Measurements from ENCODE around the gene PCID2.
"Not testable (repeated sequence)": the region's sequence is repeated elsewhere in the genome, so short reads cannot be mapped to it uniquely, and the experiment has no call there.

The PCID2 gene

GRCh38 chr13:113208421-113209335 is at the start of gene PCID2:
TSS of gene PCID2 (minus strand) at chr13:113208669. CDS start at chr13:113208634, 35 bp downstream.
- DNase-seq, result peak; percentile 89

GRCh38 chr13:113257908-113258307 is 49.4 kb upstream of the PCID2 start:
- DNase-seq, result not testable (repeated sequence)

GRCh38 chr13:113252516-113253095 is 44.1 kb upstream of the PCID2 start:
- no peak for DNase-seq

DNA sequence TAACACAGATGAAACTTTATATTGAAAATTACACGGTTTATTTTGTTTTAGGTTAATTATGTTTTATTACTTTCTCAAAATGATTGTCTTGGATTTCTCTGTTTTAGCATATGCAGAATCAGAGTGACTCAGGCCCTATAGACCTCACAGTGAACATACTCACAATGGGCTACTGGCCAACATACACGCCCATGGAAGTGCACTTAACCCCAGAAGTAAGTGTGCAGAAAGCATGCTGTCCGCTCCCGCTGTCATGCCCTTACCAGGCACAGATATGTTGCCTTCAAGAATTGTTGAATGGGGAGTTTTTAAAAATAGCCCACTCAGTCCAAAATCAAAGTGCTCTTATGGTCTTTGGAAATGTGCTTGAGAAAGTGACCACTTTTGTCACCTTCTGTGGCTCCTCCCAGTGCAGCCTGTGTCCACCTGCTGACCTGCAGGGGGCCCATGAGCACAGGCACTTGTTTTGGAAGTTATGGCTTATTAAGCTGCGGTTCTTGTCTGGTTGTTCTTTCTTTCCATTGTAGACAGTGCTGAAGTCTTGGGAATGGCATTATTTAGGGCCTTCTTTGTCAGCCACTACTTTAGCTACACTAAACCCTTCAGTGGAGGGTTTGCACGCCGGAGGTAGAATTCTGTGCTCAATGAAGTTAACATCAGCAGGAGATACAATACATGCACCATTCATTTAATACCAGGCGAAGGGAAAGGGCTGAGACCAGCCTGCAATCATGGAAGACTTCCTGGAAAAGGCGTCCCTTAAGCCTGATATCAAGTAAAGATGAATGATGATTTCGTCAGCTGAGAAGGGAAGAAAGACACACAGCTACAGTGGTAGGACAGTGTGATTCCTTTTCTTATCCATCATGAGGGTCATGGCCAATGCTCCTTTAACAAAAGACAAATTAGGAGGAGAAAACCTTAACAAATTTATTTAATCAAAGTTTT is 37.7 kb upstream of the PCID2 start:
- DNase-seq, result no peak

DNA sequence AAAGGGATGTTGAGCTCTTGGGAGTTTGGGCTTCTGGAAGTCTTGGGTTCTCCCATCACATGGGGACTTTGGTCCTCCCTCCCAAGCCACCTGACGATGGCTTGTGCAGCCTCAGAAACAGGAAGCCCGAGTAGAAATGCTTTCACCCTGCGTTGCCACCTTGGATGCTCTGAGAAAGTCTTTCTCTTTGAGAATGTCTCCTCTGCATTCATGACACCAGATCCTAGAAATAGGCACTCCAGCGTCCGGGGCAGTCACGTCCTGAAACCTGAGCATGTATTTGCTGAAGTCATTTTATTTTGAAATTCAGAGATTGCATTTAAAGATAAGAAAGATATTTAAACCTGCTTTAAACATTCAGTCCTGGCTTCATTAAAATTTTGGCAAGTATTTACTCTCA is 35.4 kb upstream of the PCID2 start:
- no peak for DNase-seq

GRCh38 chr13:113241623-113242022 is 33.2 kb upstream of the PCID2 start:
- DNase-seq, result not testable (repeated sequence)

DNA sequence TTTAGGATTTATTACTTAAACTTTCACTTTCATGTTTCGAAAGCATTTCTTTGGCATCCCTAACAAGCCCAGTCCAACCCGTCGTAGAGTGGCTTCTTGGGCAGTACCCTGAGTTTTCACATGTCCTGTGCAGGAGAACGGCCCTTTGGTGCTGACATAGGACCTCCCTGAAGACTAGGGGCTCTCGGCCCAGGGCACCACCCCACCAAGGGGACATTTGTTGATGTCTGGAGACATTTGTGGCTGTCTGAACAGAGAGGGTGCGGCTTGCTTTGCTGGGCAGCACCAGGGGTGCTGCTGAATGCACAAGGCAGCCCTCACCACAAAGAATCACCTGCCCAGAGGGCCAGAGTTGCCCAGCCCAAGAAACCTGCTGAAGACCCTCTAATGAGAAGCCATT is 31.5 kb upstream of the PCID2 start:
- no peak for DNase-seq

DNA sequence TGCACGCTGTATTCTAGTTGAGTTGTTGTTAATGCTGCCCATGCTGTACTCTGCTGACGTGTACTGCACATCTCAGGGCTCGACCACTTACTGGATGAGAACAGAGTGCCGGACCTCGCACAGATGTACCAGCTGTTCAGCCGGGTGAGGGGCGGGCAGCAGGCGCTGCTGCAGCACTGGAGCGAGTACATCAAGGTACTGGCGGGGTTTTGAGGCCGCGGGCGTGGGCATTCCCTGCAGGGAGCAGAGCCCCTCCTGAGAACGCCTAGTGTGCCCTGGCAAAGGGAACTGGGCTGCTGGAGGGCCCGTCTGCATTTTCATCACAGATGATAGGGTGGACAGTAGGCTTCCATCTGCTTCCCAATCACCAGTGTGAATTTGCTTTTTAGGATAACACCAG is 30.9 kb upstream of the PCID2 start:
- no peak for DNase-seq

- DNase-seq, result no peak
Measured at GRCh38 chr13:113238536-113238935, 30.1 kb upstream of the PCID2 start.

- DNase-seq, result no peak
Measured at GRCh38 chr13:113233101-113233500, 24.6 kb upstream of the PCID2 start.

GRCh38 chr13:113232208-113233003 is 23.9 kb upstream of the PCID2 start:
- no peak for DNase-seq

DNA sequence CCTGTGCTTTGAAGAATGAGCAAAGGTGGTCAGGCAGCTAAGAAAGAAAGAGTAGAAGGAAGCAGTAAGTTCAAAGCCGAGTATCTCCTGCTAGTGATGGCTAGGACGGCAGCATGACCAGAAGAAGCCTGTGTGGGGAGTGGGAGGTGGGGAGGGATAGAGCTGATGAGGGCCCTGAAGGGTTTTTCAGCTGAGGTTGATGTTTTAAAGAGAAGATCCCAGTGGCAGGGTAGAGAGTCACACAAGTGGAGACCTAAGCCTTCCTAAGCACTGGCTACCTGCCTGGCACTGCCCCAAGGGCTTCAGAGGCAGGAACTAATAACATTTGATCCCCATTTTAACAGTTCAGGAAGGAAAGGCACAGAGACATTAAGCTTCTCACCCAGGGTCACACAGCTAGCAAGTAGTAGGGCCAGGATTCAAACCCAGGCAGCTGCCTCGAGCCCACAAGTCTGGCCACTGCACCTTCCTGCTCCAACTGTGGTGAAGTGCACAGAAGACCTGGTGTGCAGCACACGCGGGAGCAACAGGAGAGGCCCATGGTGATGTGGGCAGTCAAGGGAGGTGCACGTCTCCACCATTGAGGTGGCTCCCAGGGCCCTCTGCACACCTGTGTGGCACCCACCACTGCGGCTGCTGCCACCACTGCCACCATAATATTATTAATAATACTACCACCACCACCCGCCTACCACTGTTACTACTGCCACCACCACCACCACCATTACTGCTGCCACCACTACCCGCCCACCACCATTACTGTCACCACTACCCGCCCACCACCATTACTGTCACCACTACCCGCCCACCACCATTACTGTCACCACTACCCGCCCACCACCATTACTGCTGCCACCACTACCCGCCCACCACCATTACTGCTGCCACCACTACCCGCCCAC is 23.1 kb upstream of the PCID2 start:
- no peak for DNase-seq

DNA sequence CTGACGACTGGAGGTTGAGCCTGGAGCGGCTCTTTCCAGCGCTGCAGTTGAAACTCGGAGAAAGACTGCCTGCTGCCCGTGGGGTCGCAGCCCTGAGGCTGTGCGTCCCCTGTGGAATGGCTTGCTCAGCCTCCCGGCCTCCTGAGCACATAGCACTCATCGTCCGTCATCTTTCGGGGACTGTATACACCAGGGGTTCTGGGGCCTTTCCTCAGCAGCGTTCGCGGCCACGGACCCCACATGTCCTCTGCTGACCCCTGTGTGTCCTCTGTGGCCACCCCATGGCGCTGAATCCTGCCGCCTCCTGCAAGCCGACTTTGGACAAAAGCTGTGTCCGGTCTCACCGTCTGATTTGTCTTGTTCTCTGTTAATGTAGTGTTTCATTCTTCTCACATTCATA is 21.3 kb upstream of the PCID2 start:
- no peak for DNase-seq

DNA sequence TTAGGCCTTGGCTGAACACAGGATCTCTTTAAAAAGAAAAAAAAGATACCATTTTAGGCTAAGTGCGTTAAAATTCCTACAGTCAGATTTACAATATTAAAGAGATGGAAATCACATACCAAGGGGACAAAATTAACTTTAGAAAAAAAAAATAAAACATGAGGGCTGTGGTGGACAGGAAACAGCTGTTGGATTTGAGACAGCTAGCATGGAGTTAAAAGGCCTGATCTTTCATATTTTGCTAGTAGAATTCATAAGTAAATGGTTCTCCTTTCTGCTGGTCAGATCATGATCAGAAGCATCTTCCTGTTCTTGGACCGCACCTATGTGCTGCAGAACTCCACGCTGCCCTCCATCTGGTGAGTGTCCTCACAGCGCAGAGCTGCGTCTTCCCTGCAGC is 20.7 kb upstream of the PCID2 start:
- DNase-seq, result no peak

GRCh38 chr13:113226873-113227450 is 18.5 kb upstream of the PCID2 start:
- no peak for DNase-seq

DNA sequence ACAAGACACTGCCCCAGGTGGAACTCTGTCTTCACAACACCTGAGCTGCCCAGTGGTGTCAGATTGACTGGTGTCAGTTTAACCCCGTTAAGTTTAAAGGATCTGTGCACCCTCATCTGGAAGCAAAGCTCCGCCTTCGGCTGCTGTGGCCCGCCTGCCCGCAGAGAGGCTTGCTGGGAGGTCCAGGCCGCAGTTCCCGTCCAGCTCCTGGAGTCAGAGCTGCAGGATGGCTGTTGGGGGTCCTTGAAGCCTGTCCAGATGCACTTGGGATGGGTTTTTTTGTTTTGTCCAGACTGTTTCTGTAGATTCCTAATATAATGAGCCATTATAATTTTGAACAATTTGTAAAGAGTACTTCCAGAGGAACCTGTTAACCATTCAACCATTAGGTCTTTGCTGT is 17.0 kb upstream of the PCID2 start:
- DNase-seq, result no peak

GRCh38 chr13:113224486-113224885 is 16.0 kb upstream of the PCID2 start:
- no peak for DNase-seq

DNA sequence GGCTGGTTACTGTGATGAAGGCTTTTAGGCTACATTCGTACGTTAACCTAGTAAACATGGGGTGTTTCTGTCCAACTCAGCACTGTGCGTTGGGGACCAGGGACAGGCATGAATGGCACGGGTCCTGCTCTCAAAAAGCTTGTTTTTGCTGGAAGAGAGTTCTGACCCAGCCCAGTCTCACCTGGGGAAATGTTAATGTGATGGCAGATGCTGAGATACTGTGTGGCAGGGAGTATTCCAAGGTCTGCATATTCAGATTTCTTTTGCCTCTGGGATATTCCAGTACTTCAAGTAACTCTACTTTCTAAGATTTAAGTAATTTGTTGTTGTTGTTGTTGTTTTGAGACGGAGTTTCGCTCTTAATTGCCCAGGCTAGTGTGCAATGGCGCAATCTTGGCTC is 14.6 kb upstream of the PCID2 start:
- no peak for DNase-seq

- no peak for DNase-seq
Measured at GRCh38 chr13:113220877-113221276, 12.4 kb upstream of the PCID2 start.

DNA sequence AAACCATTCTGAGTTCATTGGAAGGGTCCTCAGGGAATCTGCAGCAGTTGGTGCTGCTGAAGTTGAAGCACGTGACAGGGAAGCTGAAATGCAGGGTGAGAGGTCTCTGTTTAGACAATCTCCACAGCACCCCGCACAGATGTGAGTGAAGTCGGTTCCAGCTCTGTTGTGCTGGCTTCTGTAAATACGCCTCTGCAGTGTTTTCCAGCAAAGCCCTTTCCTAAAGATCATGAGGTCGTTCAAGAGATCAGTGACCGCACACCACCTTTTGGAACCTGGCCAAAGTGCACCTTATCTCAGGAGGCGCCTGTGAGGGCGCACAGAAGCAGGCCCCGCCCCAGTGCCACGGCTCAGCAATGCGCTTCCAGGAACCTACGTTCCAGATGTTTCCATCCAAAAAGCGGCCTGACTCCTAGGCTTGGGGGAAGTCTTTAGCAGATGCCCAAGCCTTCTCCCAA is 11.7 kb upstream of the PCID2 start:
- DNase-seq, result no peak
